22Rv1 (cell line): ENCODE measurements around the gene GATD1.

ENCODE experiments used
- H3K27ac ChIP-seq: fragments of 450-650 bp; 2 replicates; pipeline ENCODE4 v1.5.1; 2017
- CTCF ChIP-seq: fragments of 450-650 bp; IDR thresholded peaks from 2 replicates; pipeline ENCODE4 v1.5.1; 2017; ENCODE audit warnings: mild to moderate bottlenecking
- ZFX ChIP-seq: fragments of 450-650 bp; IDR thresholded peaks from 2 replicates; pipeline ENCODE4 v1.6.1; 2017; ENCODE audit warnings: antibody characterized with exemption, borderline replicate concordance

GATD1 gene

GRCh38 chr11:823441-824291, 46.4 kb upstream of the GATD1 start:
- TF ChIP-seq ZFX (no peak), CTCF (no peak)
- H3K27ac ChIP-seq, result peak overlapping the region; percentile 96

GRCh38 chr11:821512-822371, 44.5 kb upstream of the GATD1 start:
- peak overlapping the region; percentile 96 for H3K27ac ChIP-seq
- no peak for TF ChIP-seq CTCF
- TF ChIP-seq ZFX, result no peak

GRCh38 chr11:820655-821511, 43.6 kb upstream of the GATD1 start:
- TF ChIP-seq ZFX (no peak), CTCF (no peak)
- H3K27ac ChIP-seq, result peak overlapping the region; percentile 96

- H3K27ac ChIP-seq, result peak overlapping the region; percentile 96
- TF ChIP-seq ZFX (no peak), CTCF (no peak)
These were observed 42.8 kb upstream of the GATD1 start for GRCh38 chr11:819943-820649.

GRCh38 chr11:819129-819931, 42.0 kb upstream of the GATD1 start:
- TF ChIP-seq CTCF (no peak), ZFX (no peak)
- H3K27ac ChIP-seq, result peak overlapping the region; percentile 96
